ENCODE results near the gene RNF6.
"Not testable (repeated sequence)": the region's sequence is repeated elsewhere in the genome, so short reads cannot be mapped to it uniquely, and the experiment has no call there.

RNF6 gene

DNA sequence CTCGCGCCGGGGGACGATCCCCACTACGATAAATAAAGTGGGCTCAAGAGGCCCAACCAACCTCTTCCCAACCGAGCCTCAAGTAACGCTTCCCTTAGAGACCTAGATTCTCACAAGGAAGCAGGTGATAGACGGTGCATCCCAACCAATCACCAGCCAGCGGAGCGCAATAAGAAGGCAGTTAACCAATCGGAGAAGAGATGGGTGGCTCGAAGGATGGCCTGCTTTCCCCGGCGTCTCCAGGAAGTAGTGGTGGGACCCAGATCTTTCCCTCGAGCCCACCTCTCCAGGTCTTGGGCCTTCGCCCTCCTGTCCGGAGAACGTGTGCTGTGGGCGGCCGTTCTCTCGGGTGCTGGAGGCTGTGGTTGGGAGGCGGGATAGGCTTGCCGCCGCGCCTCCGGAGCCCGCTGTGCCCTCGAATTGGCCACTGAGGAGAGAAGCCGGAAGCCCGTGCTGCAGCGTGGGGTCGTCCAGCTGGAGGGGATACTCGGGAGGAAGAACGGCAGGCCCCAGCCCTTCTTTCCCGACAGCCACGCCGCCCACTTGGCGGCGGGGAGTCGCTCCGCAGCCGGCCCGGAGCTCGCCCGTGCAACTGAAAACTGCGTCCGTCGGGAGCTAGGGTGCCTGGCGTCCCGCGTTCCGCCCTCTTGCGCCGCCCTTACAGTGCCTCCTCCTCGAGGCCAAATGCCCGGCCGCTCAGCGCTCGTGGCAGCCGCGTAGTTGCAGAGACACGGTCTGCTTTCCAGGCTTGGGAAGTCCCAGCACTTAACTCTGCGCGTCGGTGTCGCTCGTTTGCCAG lies at the start of gene RNF6:
RNF6 (minus strand) TSS at position 594 of the 799 bp plus-strand sequence. CDS start 2,665 bp downstream, outside the sequence.
- peak; percentile 67 to 73 for DNase-seq (ENCODE audit: low read depth in 2 of 2, low spot score in 1 of 2)

DNA sequence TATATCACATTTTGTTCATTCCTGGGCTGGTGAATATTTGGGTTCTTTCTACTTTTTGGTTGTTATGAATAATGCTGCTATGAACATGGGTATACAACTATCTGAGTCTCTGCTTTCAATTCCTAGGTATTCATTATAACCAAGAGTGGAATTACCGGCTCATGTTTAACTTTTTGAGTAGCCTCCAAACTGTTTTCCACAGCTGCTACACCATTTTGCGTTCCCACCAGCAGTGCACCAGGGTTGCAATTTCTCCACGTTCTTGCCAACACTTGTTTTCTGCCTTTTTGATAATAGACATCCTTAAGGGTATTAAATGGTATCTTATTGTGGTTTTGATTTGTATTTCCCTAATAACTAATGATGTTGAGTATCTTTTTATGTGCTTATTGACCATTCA lies 48.6 kb upstream of the RNF6 start:
- DNase-seq (ENCODE audit: low read depth in 2 of 2, low spot score in 1 of 2), result no peak

DNA sequence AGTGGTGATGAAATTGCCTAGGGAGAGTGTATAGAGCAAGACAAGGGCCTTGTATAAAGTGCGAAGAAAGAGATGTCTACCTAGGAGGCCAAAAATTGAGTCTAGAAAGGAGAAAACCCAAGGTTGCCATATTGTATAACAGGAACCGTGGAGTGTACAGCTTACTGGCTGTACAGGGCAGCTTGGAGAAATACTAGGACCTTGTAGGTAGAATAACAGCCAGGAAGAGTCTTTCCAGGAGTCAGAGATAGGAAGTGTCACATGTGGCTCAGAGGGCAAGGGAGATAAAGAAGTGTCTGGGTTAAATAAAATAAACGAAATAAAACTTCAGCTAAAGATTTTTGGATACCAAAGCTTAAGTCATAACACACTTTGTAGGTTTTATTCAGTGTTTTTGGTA lies 44.2 kb upstream of the RNF6 start:
- no peak for DNase-seq (ENCODE audit: low read depth in 2 of 2, low spot score in 1 of 2)

DNA sequence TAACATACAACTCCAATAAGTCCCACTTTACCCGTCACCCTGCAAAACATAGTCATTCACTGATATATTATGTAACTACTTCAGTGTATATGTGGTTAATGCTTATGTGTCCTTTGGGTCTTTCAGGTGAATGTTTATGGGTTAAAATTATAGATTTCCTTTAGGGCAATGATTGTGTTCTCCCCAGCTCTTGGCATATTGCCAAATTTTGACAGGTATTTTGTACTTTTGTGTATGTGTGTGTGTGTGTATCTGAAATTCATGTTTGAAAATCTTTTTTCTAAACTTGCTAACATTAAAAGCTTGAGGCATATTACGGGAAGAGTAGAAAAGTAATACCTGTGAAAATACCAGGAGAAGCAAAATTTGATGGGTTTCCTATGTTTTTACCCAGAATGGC lies 40.0 kb upstream of the RNF6 start:
- no peak for DNase-seq (ENCODE audit: low read depth in 2 of 2, low spot score in 1 of 2)

DNA sequence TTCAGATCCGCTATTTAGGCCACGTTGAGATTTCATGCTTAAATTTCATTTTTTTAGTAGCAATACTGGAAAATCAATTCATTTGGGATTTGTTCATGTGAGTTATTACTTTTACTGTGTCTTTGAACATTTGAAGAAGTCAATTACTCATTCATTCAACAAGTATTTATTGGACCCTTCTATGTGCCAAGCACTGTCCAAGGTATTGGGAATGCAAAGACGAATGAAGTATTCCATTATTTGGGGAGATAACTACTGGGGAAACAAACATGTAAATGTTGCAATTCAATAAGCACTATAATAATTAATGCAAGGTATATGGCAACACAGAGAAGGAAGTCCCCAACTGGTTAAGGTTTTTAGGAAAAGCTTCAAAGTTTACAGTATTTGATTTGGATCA lies 37.5 kb upstream of the RNF6 start:
- DNase-seq (ENCODE audit: low read depth in 2 of 2, low spot score in 1 of 2), result no peak

DNA sequence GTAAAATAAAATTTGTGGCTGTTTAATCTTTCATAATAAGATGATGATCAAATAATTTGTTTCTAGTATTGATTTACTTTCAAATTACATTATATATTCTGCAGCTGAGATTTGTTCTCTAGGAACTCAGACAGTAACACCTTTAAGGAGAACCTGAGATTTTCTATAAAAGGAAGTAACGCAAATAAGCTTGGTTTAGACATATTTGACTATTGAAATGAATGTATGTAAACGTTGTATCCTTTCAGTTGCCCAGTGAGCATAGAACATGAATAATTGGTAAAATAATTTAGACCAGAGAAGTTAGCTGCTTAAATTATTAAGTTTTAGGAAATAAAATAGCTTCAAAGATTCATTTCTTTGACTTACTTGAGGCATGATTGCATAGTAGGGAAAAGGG lies 34.9 kb upstream of the RNF6 start:
- no peak for DNase-seq (ENCODE audit: low read depth in 2 of 2, low spot score in 1 of 2)

DNA sequence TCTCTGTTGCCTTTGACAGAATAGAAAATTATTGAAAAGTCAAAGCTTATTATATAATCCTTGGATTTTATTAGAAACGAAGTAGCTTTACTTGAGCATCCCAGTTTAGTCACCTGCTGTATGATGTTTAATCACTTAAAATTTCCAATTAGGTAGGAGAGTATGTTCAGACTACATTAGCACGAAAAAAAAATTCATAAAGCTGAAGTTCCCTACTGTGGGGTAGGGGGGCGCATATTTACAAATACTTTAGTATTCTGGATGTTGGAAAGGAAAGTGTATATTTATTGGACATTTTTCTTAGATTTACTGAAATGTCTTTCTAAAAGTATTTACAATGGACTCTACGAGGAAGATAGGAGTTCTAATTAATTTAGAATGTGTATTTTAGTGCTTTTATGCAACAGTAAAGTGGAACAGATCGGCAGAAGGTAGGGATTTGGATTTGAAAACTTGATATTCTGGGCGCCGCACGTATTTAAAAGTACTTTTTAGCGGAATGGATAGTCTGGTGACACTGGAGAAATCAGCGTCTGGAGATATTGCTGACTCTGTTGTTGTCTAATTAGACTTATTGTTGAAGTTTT lies 33.7 kb upstream of the RNF6 start:
- DNase-seq (ENCODE audit: low read depth in 2 of 2, low spot score in 1 of 2), result no peak

DNA sequence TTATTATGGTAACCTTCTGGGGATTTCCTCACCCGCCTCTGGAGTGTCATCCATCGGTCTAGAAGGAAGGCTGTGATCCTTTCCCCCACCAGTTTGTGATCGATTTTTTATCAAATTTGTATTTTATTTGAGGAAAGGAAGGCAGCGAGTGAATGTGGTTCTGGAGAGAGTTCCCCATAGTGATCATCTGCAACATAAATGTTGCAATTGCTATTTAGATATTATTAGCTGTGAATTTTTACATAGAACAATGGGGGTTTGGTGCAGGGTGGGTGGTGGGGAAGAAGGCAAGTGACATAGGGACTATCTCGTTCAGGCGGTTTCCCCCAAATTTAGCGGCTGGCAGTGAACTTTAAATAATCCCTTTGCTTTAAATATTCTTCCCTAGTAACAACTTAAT lies 33.0 kb upstream of the RNF6 start:
- no peak for DNase-seq (ENCODE audit: low read depth in 2 of 2, low spot score in 1 of 2)

DNA sequence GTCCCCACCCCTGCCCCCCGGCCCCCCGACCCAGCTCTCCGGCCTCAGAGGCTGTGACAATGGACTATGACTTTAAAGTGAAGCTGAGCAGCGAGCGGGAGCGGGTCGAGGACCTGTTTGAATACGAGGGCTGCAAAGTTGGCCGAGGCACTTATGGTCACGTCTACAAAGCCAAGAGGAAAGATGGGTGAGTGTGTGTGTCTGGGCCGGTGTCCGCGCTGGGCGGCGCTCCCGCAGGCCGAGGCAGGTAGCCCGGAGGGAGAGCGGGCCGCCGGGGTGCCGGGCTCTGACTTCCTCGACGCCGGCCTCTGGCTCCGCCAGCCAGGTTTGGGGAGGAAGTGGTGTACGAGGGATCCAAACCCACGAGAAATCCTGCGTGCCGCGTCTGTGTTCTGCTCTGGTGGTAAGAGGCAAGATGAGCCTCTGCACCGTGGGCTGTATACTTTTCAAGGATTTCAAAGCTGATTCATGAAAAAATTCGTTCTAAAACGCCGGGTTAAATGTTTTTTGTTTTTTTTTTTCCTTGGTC lies 32.5 kb upstream of the RNF6 start:
- DNase-seq (ENCODE audit: low read depth in 2 of 2, low spot score in 1 of 2), result peak in 1 of 2 donors; percentile 34

DNA sequence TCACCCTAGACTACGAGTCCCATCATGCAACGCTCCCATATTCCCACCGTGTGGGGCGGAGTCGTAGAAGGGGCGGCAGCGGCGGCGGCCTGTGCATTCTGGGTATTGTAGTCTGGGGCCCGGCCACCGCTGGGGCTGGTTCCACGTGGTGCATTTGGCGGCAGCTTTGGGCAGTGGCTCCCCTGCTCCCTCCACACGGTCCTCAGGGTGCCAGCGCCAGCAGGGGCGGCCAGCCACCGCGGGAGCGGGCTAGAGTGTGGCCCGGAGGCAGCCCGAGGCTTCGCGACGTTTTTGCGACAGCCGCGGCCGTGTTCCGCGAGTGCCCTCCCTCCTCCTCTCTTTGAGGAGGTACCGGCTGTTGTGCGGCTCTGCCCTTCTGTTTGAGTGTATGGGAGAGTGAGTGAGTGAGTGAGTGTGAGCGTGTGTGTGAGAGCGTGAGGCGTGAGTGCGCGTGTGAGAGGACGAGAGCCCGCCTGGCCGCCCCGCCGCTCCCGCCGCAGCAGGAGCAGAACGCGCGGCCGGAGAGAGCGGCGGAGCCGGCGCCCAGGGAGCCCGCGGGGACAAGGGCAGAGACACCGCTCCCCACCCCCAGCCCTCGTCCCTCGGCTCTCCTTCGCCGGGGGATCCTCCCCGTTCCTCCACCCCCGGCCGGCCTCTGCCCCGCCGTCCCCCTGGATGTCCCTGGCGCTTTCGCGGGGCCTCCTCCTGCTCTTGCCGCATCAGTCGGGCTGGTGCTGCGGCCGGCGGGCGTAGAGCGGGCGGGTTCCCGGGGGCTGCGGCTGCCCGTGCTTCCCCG lies 31.9 kb upstream of the RNF6 start, which contains the start of gene CDK8:
CDK8 (plus strand) TSS at position 343 of the 796 bp plus-strand sequence. CDS start 513 bp downstream, outside the sequence.
- DNase-seq (ENCODE audit: low read depth in 2 of 2, low spot score in 1 of 2), result peak; percentile 65 to 77

DNA sequence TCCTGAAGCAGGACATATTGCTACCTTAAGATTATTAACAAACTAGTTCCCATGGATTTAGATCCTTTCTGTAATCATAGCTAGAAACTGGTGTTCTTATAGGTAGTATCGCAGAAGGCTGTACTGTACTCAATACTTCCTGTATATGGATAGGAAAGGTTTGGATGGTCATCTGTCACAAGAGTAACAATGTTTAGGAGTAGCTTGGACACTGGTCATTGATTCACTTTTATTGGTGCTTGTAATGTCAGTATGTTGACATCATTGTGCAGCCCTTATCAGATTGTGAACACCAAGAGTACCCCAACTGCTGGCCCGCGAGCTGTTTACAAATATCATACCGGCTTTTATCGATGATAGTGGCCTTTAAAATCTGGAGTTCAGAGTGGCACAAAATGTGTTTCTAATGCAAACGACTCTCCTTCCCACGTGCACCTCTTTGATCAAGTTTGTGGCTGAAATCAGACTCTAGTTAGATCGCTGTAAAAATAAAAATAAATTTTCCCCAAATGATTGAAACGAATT lies 31.2 kb upstream of the RNF6 start:
- DNase-seq (ENCODE audit: low read depth in 2 of 2, low spot score in 1 of 2), result no peak

DNA sequence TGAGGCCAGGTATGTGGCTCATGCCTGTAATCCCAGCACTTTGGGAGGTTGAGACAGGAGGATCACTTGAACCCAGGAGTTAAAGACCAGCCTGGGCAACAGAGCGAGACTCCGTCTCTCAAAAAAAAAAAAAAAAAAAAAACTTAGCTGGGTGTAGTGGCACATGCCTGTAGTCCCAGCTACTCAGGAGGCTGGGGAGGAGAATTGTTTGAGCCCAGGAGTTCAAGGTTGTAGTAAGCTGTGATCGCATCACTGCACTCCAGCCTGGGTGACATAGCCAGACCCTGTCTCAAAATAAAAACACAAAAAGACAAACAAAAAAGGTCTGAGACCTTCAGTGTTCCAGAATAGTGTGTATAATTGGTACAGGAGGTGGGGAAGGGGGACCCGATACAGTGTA lies 29.9 kb upstream of the RNF6 start:
- DNase-seq (ENCODE audit: low read depth in 2 of 2, low spot score in 1 of 2), result not testable (repeated sequence)

DNA sequence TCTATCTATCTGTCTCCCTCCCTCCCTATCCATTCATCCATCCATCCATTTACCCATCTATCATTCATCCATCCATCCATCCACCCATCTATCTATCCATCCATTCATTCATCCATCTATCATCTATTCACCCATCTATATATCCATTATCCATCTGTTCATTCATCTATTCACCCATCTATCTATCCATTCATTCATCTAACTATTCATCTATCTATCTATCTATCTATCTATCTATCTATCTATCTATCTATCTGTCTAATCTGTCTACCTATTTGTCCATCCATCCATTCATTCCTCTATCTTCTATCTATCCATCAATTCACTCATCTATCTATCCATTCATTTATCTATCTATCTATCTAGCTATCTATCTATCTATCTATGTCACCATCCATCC lies 27.4 kb upstream of the RNF6 start:
- no peak for DNase-seq (ENCODE audit: low read depth in 2 of 2, low spot score in 1 of 2)

DNA sequence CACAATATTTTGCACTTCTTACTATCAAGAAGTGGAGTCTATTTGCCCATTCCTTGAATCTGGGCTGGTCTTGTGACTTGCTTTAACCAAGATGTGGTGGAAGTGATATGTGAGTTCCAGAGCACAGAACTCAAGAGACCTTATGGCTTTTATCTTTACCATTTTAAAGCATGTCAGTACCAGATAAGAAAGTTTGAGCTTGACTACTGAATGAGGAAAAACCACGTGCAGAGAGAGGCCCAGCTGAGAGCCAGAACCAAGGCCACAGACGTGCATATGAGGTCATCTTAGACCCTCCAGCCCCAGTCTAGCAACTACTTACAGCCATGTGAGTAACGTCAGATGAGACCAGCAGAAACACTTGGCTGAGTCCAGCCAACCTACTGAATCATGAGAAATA lies 25.5 kb upstream of the RNF6 start:
- no peak for DNase-seq (ENCODE audit: low read depth in 2 of 2, low spot score in 1 of 2)

DNA sequence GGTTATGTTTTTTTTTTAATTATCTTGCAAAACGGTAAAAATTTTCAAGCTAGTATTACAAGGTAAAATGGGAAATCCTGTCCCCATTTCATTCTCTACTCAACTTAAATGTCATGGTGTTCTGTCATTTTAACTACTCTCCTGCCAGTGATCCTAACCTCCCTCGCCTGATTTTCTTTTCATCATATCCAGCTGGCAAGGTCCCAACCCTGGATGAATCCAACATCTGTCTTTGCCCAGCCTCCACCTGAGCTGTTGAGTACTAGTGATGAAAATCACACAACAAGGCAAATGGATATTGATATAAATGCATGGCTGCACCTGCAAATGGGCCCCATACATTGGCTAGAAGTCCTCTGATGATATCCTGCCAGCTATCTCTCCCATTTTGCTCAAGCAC lies 24.9 kb upstream of the RNF6 start:
- no peak for DNase-seq (ENCODE audit: low read depth in 2 of 2, low spot score in 1 of 2)

DNA sequence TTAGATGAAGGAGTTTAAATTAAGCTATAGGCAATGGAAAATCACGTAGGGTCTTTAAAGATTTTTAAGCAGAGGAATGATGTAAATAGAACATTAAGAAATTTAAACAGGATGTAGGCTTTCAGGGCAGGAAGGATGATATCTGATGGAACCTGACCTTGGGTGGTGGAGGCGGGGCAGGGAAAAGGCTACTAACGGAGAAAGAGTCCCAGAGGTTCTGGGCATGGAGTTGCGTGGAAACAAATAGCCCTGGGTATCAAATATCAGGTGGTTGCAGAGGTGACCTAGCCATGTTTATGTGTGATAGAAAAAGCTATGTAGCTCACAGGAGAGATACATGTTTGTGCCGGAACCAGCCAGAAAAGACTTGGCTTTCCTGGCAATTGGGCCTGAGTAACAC lies 24.0 kb upstream of the RNF6 start:
- DNase-seq (ENCODE audit: low read depth in 2 of 2, low spot score in 1 of 2), result no peak

DNA sequence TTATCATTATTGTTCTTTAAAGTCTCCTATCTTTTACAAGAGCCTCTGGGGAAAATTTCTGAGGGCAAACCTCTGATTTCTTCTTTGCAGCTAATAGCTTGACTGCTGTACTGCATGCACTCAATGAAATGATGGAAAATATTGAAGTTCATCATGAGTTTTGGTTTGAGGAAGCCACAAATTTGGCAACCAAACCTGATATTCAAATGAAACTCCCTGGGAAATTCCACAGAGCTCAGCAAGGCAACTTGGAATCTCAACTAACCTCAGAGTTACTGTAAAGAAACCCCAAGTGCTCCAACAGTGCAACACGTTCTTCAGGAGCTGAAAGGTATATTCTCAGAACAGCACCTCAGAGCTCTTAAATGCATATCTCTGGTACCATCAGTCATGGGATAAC lies 14.2 kb upstream of the RNF6 start:
- no peak for DNase-seq (ENCODE audit: low read depth in 2 of 2, low spot score in 1 of 2)

DNA sequence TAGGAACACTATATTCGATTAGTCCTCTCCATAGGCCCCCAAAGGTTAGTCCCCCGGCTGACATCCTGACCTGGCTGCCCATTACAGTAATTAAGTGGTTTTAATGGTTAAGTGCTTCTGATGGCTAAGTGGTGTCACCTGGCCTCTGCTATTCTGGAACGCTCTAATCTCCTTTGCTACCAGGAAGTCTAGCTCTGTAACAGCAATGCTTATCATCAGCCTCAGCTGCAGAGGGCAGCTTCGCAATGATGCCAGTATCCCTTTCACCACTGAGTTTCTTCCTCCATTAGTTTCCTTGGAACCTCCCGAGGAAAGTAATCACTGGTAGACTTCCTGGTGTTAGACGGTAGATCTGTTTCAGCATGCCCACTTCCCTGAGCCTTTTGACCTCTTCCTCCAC lies 8.6 kb upstream of the RNF6 start:
- DNase-seq (ENCODE audit: low read depth in 2 of 2, low spot score in 1 of 2), result no peak

DNA sequence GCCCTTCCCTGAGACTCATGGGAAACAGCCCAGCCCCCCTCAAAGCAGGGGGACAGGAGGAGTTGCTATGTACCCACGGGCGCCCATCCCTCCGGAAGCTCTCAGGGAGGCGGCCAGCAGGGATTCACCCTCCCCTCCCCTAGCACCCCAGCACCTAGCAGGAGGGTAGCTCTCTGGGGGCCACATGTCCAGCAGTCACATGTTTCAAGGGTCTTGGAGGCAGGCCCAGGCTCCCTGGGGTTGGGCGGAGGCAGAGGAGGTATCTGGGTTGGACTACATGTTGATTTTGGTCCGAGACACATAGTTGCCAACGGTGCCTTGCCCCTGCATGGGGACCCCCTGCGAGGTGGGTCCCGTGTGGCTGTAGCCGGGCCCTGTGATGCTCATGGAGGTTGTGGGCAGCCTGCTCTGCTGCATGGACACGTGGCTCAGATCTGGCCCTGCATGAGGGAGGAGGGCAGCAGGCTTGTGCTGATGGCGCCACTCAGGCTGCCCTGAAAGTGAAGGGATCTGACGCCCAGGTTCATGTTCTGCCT lies 7.0 kb upstream of the RNF6 start:
- DNase-seq (ENCODE audit: low read depth in 2 of 2, low spot score in 1 of 2), result no peak

DNA sequence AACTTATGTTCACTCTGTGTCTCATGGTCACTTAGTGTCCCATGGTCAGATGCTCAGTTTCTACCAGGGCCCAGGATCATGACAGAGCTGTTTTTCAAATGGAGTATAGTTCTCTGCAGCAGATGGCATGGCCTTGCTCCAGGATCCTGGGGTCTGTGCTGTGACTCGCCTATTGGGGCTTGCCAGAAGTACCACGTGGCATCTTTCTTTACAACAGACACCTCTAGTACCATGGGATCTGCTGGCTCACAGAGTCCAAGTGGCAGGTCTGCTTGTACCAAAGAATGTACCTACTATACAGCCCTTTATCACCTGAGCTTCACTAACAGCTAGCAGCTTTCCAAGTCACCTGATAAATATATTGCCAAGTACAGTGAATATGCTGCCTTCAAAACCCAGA lies 6.0 kb upstream of the RNF6 start:
- no peak for DNase-seq (ENCODE audit: low read depth in 2 of 2, low spot score in 1 of 2)

Measured in stimulated activated CD8-positive, alpha-beta memory T cell treated with anti-CD3 and anti-CD28 coated beads, Interleukin-4, amount 100 ng/mL, for 1 hour (primary cell).